Peyer's patch (tissue), 4 donors: ENCODE data around the gene SYNE4. TPM values are rescaled to one million over a fixed set of nuclear protein-coding genes. Genes with fewer than 3 reads are reported as not detected.

ENCODE experiments used
- DNase-seq, 3 donors: peaks; one replicate each; pipeline ENCODE4 v3.0.0-alpha.2; 2017 to 2019
- H3K27ac ChIP-seq, 4 donors: fragments of 200-600 bp; sonication (generic); one replicate each; pipeline ENCODE4 v1.5.1; 2016 to 2019
- H3K27me3 ChIP-seq, 2 donors: fragments of 200-600 bp; sonication (generic); one replicate each; pipeline ENCODE4 v1.5.1; 2019
- H3K36me3 ChIP-seq, 3 donors: fragments of 200-600 bp; sonication (generic); one replicate each; pipeline ENCODE4 v1.5.1; 2016 to 2019
- H3K4me1 ChIP-seq, 4 donors: fragments of 200-600 bp; sonication (generic); one replicate each; pipeline ENCODE4 v1.5.1; 2016 to 2019
- H3K4me3 ChIP-seq, 4 donors: fragments of 200-600 bp; sonication (generic); 1 replicate in 3 of 4; 2 replicates in 1 of 4; pipeline ENCODE4 v1.5.1; 2016 to 2019; ENCODE audit warnings: mild to moderate bottlenecking in 1 of 4
- H3K9me3 ChIP-seq, 4 donors: fragments of 200-600 bp; sonication (generic); one replicate each; pipeline ENCODE4 v1.5.1; 2016 to 2019; ENCODE audit warnings: mild to moderate bottlenecking in 1 of 4
- POLR2A ChIP-seq, 2 donors: fragments of 450-650 bp; IDR thresholded peaks; one replicate each; pipeline ENCODE4 v1.5.1; 2017; ENCODE audit warnings: antibody characterized with exemption in 2 of 2, mild to moderate bottlenecking in 2 of 2, moderate library complexity in 2 of 2
- small RNA-seq, 2 donors: library from RNA; depleted of rRNA; stranded (forward); fragments of <200 nt; gene quantifications; one replicate each; pipeline ENCODE3, GENCODE V24; 2016
- total RNA-seq, 4 donors: library from RNA; depleted of rRNA; stranded (reverse); fragments of >200 nt; gene quantifications; one replicate each; pipeline ENCODE4 v1.1.0, GENCODE V29; 2016
- TF ChIP-seq, protein P1 (sequence below), 6 experiments: fragments of 450-650 bp in 4 of 6; fragments of 200-600 bp in 2 of 6; sonication (generic) in 1 of 6; IDR thresholded peaks; one replicate each; pipeline ENCODE4 v1.5.1; 2017 to 2019; ENCODE audit warnings: antibody characterized with exemption in 6 of 6, mild to moderate bottlenecking in 3 of 6, moderate library complexity in 1 of 6

SYNE4 gene
- total RNA-seq, 4 donors from 2014 or later, result 0.67 to 6.8 (median 6.1) TPM; not detected in 1

DNA sequence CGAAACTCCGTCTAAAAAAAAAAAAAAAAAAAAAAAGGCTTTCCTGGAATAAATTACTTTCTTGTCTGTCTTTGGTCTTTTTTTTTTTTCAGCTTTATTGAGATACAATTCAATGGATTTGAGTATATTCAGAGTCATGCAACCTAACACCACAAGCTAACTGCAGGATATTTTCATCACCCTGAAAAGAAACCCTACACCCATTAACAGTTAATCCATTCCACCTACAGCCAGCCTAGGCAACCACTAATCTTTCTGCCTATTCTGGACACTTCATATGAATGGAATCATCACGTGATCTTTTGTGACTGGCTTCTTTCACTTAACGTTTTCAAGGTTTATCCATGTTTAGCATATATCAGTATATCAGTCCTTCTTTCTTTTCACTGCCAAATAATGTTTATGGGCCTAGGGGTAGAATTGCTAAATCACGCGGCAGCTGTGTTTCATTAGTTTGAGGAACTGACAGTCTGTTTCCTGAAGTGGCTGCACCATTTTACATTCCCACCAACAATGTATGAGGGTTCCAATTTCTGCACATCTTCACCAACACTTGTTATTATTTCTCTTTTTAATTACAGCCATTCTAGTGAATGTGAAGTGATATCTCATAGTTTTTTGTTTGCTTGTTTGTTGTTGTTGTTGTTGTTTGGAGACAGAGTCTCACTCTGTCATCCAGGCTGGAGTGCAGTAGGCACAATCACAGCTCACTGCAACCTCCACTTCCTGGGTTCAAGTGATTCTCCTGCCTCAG, 52.6 kb downstream of the SYNE4 start:
- no peaks in the 10 kb centered on the region for H3K36me3 ChIP-seq
- H3K27me3 ChIP-seq, result peaks cover 0 to 7% of the 10 kb centered on the region in 2 donors
- H3K4me3 ChIP-seq, result no peak overlapping the region
- TF ChIP-seq POLR2A (IDR thresholded peaks at IDR 0.05), result no peak
- TF ChIP-seq, protein P1, sequence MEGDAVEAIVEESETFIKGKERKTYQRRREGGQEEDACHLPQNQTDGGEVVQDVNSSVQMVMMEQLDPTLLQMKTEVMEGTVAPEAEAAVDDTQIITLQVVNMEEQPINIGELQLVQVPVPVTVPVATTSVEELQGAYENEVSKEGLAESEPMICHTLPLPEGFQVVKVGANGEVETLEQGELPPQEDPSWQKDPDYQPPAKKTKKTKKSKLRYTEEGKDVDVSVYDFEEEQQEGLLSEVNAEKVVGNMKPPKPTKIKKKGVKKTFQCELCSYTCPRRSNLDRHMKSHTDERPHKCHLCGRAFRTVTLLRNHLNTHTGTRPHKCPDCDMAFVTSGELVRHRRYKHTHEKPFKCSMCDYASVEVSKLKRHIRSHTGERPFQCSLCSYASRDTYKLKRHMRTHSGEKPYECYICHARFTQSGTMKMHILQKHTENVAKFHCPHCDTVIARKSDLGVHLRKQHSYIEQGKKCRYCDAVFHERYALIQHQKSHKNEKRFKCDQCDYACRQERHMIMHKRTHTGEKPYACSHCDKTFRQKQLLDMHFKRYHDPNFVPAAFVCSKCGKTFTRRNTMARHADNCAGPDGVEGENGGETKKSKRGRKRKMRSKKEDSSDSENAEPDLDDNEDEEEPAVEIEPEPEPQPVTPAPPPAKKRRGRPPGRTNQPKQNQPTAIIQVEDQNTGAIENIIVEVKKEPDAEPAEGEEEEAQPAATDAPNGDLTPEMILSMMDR (IDR thresholded peaks at IDR 0.05), result no peak
- no peaks in the 10 kb centered on the region for H3K9me3 ChIP-seq
- no peak for DNase-seq
- no peak overlapping the region for H3K27ac ChIP-seq
- H3K4me1 ChIP-seq, result peaks cover 0 to 21% (median 9%) of the 10 kb centered on the region in 4 donors

Small RNAs within 50 kb of the gene (small RNA-seq; reads per million reads assigned to genes)
- gene AF038458.1, result 0 reads per million in 2 donors

Other genes starting within 250 kb of the SYNE4 start
- gene ARHGAP33, start 233.2 kb downstream of the SYNE4 start, total RNA-seq, result 100 to 1,000 TPM in 1 of 4 donors, 10 to 100 TPM in 2, 1 to 10 TPM in 1; 8.6 to 166 (median 20.0) TPM
- not detected for gene PRODH2, start 196.0 kb downstream of the SYNE4 start, total RNA-seq
- gene NPHS1, start 156.3 kb downstream of the SYNE4 start, total RNA-seq, result not detected
- gene KIRREL2, start 151.9 kb downstream of the SYNE4 start, total RNA-seq, result 1 to 10 TPM in 1 of 4 donors, not detected in 3; 1.7 TPM
- 1 to 10 TPM in 3 of 4 donors, under 1 TPM in 1; 0.53 to 8.3 (median 1.7) TPM for gene APLP1, start 140.2 kb downstream of the SYNE4 start, total RNA-seq
- gene NFKBID, start 108.3 kb downstream of the SYNE4 start, total RNA-seq, result 10 to 100 TPM in 3 of 4 donors, 1 to 10 TPM in 1; 8.4 to 38.0 (median 23.6) TPM
- 1 to 10 TPM in 1 of 4 donors, not detected in 3; 9.7 TPM for gene HCST, start 106.3 kb downstream of the SYNE4 start, total RNA-seq
- gene TYROBP, start 100.5 kb downstream of the SYNE4 start, total RNA-seq, result 10 to 100 TPM in 3 of 4 donors, 1 to 10 TPM in 1; 4.2 to 56.1 (median 20.2) TPM
- 10 to 100 TPM in 3 of 4 donors, 1 to 10 TPM in 1; 8.3 to 34.4 (median 22.1) TPM for gene LRFN3, start 72.4 kb downstream of the SYNE4 start, total RNA-seq
- 10 to 100 TPM; 15.7 to 48.0 (median 39.1) TPM for gene SDHAF1, start 13.6 kb downstream of the SYNE4 start, total RNA-seq
- 10 to 100 TPM; 26.4 to 56.9 (median 39.8) TPM for gene ALKBH6, start 5.4 kb upstream of the SYNE4 start, total RNA-seq
- 1 to 10 TPM; 1.8 to 9.8 (median 5.2) TPM for gene CLIP3, start 24.1 kb upstream of the SYNE4 start, total RNA-seq
- 10 to 100 TPM in 2 of 4 donors, 1 to 10 TPM in 2; 4.9 to 12.4 (median 8.2) TPM for gene THAP8, start 45.5 kb upstream of the SYNE4 start, total RNA-seq
- gene WDR62, start 46.1 kb upstream of the SYNE4 start, total RNA-seq, result 10 to 100 TPM in 1 of 4 donors, 1 to 10 TPM in 3; 1.1 to 15.7 (median 2.9) TPM
- gene OVOL3, start 102.3 kb upstream of the SYNE4 start, total RNA-seq, result not detected
- gene POLR2I, start 106.1 kb upstream of the SYNE4 start, total RNA-seq, result 10 to 100 TPM; 20.7 to 32.0 (median 26.8) TPM
- gene TBCB, start 106.7 kb upstream of the SYNE4 start, total RNA-seq, result 10 to 100 TPM; 59.7 to 81.7 (median 69.1) TPM
- gene CAPNS1, start 131.3 kb upstream of the SYNE4 start, total RNA-seq, result 100 to 1,000 TPM; 131 to 320 (median 263) TPM
- 10 to 100 TPM in 2 of 4 donors, 1 to 10 TPM in 2; 1.8 to 19.8 (median 6.6) TPM for gene COX7A1, start 143.6 kb upstream of the SYNE4 start, total RNA-seq
- 1 to 10 TPM; 3.0 to 9.2 (median 4.9) TPM for gene ZNF565, start 205.9 kb upstream of the SYNE4 start, total RNA-seq
- gene ZNF146, start 206.3 kb upstream of the SYNE4 start, total RNA-seq, result 10 to 100 TPM; 43.2 to 71.0 (median 43.6) TPM